Pulmonary artery endothelial cell (primary cell): Measurements from ENCODE around the gene ECPAS. TPM values are rescaled to one million over a fixed set of nuclear protein-coding genes. Genes with fewer than 3 reads are reported as not detected.
"Not testable (repeated sequence)": the region's sequence is repeated elsewhere in the genome, so short reads cannot be mapped to it uniquely, and the experiment has no call there.

Experiments
- DNase-seq: peaks from one replicate; pipeline ENCODE4 v3.0.0-alpha.2; 2011; ENCODE audit warnings: low read depth, low spot score
- total RNA-seq: library from RNA; depleted of rRNA; stranded (reverse); fragments of >200 nt; gene quantifications from 2 replicates; pipeline ENCODE4 v1.2.3, GENCODE V29; 2014

The ECPAS gene
- total RNA-seq, 1 donor from 2014 or later: 131 TPM

GRCh38 chr9:111477677-111478076, 6.5 kb downstream of the ECPAS start:
- no peak for DNase-seq

GRCh38 chr9:111475195-111475594, 9.0 kb downstream of the ECPAS start:
- no peak for DNase-seq

- no peak for DNase-seq
Observed at GRCh38 chr9:111474385-111474784, 9.8 kb downstream of the ECPAS start.

GRCh38 chr9:111467778-111468367, 16.3 kb downstream of the ECPAS start:
- DNase-seq: no peak

- no peak for DNase-seq
Observed at GRCh38 chr9:111463048-111463447, 21.1 kb downstream of the ECPAS start.

- no peak for DNase-seq
Observed at GRCh38 chr9:111458139-111459009, 25.8 kb downstream of the ECPAS start.

GRCh38 chr9:111456529-111456928, 27.7 kb downstream of the ECPAS start:
- no peak for DNase-seq

- no peak for DNase-seq
Observed at GRCh38 chr9:111455638-111456037, 28.5 kb downstream of the ECPAS start.

GRCh38 chr9:111454751-111455150, 29.4 kb downstream of the ECPAS start:
- no peak for DNase-seq

GRCh38 chr9:111451570-111451969, 32.6 kb downstream of the ECPAS start:
- DNase-seq: no peak

GRCh38 chr9:111450124-111450523, 34.1 kb downstream of the ECPAS start:
- no peak for DNase-seq

- DNase-seq: no peak
Observed at GRCh38 chr9:111449705-111450104, 34.5 kb downstream of the ECPAS start.

- DNase-seq: not testable (repeated sequence)
Observed at GRCh38 chr9:111445799-111446198, 38.4 kb downstream of the ECPAS start.

GRCh38 chr9:111443454-111443853, 40.7 kb downstream of the ECPAS start:
- no peak for DNase-seq

GRCh38 chr9:111442360-111443027, 41.7 kb downstream of the ECPAS start:
- no peak for DNase-seq

- no peak for DNase-seq
Observed at GRCh38 chr9:111440226-111440625, 44.0 kb downstream of the ECPAS start.

GRCh38 chr9:111438541-111439235, 45.5 kb downstream of the ECPAS start:
- no peak for DNase-seq

GRCh38 chr9:111436571-111436970, 47.6 kb downstream of the ECPAS start:
- no peak for DNase-seq

- DNase-seq: no peak
Observed at GRCh38 chr9:111433082-111433481, 51.1 kb downstream of the ECPAS start.

- no peak for DNase-seq
Observed at GRCh38 chr9:111431684-111432083, 52.5 kb downstream of the ECPAS start.

- no peak for DNase-seq
Observed at GRCh38 chr9:111429175-111429574, 55.0 kb downstream of the ECPAS start.

- DNase-seq: no peak
Observed at GRCh38 chr9:111427186-111427585, 57.0 kb downstream of the ECPAS start.
